Measurements from ENCODE around the gene ARHGAP29.

ARHGAP29 gene

GRCh38 chr1:94236013-94236491, 1.3 kb downstream of the ARHGAP29 start:
- DNase-seq (ENCODE audit: low read depth) = peak; percentile 64

DNA sequence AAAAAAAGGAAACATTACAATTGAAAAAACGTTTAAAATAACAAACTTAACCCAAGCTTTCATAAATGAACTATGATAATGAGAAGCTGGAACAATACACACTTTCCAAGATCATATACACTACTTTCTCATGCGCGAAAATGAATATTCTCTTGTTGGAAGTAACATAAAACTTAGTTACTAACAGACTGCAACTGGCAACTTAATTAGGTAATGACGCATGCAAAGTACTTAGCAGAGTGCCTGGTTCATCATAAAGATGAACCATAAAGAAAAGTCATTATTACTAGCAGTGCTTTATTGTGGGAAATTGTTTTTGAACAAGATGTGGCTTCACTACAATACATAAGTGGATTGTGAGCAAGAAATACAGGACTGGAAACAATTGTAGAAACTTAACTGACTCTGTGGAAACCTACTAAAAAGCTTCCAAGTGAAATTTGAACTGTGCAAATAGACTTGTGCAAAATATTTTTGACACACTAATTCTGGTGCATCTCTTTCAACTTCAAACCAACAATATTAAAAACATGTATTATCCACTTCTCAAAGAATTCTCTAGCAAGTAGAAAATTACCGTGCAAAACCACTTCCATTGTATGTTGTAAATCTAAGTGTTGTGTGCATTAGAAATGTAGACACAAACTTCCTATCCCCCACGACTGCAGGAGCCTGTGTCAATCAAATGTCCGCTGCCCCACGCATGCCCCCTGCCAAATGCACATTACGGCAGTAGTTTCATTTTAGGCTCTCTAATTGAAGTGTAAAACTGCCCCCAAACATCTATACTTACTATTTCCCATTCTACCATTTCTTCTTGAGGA, 2.0 kb downstream of the ARHGAP29 start:
- DNase-seq (ENCODE audit: low read depth) = no peak

GRCh38 chr1:94234615-94235014, 2.8 kb downstream of the ARHGAP29 start:
- no peak for DNase-seq (ENCODE audit: low read depth)

DNA sequence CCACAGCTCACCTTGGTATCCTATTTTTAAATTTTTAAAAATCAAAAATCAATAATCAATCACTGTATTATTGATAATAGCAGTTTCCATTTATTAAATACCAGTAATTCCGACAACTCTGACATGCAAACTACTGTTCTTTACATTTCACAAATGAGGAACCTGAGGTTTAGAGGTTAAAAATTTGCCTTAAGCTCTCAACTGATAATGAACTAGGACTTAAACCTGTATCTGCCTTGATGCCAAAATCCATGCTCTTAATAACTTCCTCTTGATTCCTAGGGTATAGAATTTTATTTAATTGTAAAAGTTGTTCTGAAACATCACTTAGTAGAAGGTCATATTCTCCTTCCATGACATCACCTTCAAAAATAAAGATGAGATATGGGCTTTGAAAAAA, 5.6 kb downstream of the ARHGAP29 start:
- DNase-seq (ENCODE audit: low read depth) = no peak

- DNase-seq (ENCODE audit: low read depth) = no peak
Observed at GRCh38 chr1:94230920-94231319, 6.5 kb downstream of the ARHGAP29 start.

GRCh38 chr1:94228640-94229375, 8.6 kb downstream of the ARHGAP29 start:
- no peak for DNase-seq (ENCODE audit: low read depth)

GRCh38 chr1:94227624-94228023, 9.8 kb downstream of the ARHGAP29 start:
- DNase-seq (ENCODE audit: low read depth) = no peak

GRCh38 chr1:94225845-94226244, 11.5 kb downstream of the ARHGAP29 start:
- DNase-seq (ENCODE audit: low read depth) = no peak

DNA sequence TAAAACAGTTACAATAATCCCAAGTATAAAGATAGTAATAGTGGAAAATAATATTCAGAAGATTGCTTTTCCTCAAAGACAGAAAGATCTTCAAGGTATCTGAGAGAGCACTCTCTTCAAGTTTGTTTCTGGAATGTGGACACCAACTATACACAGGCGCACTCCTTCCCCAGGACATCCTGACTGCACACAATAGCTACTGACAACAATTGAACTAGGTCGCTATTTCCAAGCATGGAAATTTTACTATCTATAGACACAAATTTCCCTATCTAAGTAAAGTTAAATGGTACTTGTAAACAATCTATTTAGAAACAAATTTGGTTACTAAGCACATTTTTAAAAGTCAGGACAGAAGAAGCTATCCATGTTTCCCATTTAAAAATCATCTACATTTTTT, 19.1 kb downstream of the ARHGAP29 start:
- DNase-seq (ENCODE audit: low read depth) = no peak

- no peak for DNase-seq (ENCODE audit: low read depth)
Observed at GRCh38 chr1:94215955-94216354, 21.4 kb downstream of the ARHGAP29 start.

GRCh38 chr1:94209982-94210381, 27.4 kb downstream of the ARHGAP29 start:
- DNase-seq (ENCODE audit: low read depth) = no peak

DNA sequence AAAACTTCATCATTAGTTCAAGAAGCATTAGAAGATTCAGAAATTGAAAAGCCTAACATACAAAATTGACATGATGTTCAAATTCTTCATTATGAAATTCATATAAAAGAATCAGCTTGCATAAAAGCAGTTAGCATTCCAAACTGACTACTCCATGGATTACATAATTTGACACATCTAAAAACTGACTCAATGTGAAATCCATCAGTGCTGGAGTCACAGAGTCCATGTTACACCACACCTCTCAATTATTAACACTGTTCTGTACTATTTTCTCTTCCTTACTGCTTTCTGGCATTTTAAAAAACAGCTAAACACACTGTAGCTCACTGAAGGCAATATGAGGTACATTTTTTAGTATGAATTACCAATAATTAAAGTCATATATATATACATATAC, 28.0 kb downstream of the ARHGAP29 start:
- peak; percentile 66 for DNase-seq (ENCODE audit: low read depth)

DNA sequence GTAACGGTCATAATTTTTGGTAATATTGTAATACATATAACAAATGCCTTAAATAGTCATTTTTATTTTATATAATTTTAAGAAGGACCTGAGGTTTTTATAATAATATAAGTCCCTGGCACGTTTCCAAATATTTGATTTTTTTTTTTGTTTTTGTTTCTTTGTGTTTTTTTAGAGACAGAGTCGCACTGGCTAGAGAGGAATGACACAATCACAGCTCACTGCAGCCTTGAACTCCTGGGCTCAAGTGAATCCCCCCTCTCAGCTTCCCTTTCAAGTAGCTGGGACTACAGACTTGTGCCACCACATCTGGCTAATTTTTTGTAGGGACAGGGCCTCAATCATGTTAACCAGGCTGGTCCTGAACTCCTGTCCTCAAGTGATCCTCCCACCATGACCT, 29.7 kb downstream of the ARHGAP29 start:
- no peak for DNase-seq (ENCODE audit: low read depth)

DNA sequence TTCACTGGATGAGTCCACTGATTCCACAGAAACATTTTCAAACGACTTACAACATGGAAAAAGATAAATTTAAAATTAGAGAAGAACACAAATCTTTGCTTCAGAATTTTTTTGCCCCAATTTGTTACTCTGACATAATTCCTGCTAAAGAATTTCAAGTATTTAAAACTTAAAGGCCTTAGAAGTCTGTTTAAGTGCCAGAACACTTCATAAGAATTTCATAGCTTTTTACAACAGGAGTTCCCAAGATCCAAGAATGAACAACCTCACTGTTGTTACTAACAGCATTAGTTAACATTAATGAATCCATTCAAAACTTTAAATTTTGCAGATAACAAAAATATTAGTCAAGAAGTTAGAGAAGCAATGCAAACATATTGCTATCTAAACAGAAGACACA, 31.7 kb downstream of the ARHGAP29 start:
- DNase-seq (ENCODE audit: low read depth) = no peak

GRCh38 chr1:94202241-94202640, 35.1 kb downstream of the ARHGAP29 start:
- DNase-seq (ENCODE audit: low read depth) = no peak

DNA sequence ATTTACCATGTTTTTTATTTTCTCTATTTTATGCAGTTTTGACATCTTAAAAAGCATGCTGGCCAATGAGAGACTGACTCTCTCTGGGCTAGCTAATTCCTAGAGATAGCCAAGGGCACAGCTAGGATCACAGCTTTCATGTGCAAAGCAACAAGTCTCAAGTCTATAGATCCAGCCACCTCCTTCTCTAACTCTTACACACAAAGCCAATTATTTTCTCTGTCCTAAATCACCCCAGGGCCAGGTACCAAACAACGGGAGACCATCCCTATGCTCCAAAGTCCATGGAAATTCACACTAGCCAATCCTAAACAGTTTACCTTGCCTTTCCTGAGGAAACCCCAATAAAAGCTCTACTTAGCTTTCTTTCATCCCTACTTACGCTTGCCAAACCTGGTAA, 38.0 kb downstream of the ARHGAP29 start:
- no peak for DNase-seq (ENCODE audit: low read depth)

DNA sequence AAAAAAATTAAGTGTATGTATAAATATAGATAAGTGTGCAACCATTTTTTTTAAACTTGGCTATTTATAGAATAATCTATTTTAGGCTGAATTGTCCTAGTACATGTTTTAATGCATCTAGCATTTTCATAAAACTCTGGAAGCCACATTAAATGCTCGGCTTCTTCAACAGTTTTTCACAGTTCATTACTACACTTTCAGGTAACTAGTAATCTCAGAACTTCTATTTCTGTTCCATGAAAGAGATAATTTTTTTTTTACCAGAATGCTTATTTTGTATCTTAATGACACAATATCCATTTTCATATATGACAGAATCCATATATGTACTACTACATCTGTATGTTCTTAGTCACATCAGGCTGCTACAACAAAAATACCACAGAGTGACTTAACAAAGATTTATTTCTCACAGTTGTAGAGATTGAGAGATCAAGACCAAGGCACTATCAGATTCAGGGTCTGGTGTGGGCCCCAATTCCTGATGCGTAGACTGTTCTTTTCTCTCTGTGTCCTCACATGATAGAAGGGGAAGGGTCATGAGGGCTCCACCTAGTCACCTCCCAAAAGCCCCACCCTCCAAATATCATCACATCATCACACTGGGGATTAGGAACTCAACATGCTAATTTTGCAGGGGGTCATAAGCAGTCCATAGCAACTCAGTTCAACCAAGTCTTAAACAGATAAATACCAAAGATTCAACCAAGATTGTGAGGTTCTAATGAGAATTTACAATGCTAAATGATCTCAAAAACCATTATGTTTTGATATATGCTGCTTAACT, 43.1 kb downstream of the ARHGAP29 start:
- DNase-seq (ENCODE audit: low read depth) = no peak

GRCh38 chr1:94193128-94193527, 44.3 kb downstream of the ARHGAP29 start:
- DNase-seq (ENCODE audit: low read depth) = no peak

- no peak for DNase-seq (ENCODE audit: low read depth)
Observed at GRCh38 chr1:94191216-94191615, 46.2 kb downstream of the ARHGAP29 start.

- no peak for DNase-seq (ENCODE audit: low read depth)
Observed at GRCh38 chr1:94186946-94187345, 50.4 kb downstream of the ARHGAP29 start.

- no peak for DNase-seq (ENCODE audit: low read depth)
Observed at GRCh38 chr1:94183197-94183815, 54.1 kb downstream of the ARHGAP29 start.

DNA sequence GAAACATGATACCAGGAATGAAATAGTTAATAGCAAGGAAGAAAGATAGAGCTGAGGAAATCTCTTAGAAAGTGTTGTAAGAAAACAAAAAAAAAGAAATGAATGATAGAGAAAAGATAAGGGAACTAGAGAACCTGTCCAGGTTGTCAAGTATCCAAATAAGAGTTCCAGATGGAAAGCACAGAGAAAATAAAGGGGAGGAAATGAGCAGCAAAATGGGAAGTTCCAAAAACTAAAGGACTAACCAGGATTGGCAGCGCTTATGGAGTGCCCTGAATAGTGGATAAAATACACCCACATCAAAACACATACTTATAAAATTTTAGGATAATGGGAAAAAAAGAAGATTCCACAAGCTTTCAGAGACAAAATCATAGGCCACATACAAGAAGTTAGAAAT, 55.2 kb downstream of the ARHGAP29 start:
- DNase-seq (ENCODE audit: low read depth) = no peak

Data from fibroblast of gingiva (primary cell).